Tibial nerve (tissue), 4 donors: ENCODE data around the gene SELPLG.

Source experiments
- EP300 ChIP-seq, 2 donors: sonication (generic); formaldehyde crosslinking; IDR thresholded peaks; one replicate each; pipeline ENCODE4 v1.6.1; 2017; ENCODE audit warnings: antibody characterized with exemption in 2 of 2, mild to moderate bottlenecking in 1 of 2
- TF ChIP-seq, protein P1 (sequence below), 5 experiments: fragments of 200-600 bp in 3 of 5; fragments of 450-650 bp in 2 of 5; sonication (generic) in 3 of 5; IDR thresholded peaks; one replicate each; pipeline ENCODE4 v1.5.1; 2016 to 2019; ENCODE audit warnings: antibody characterized with exemption in 5 of 5, mild to moderate bottlenecking in 3 of 5, moderate library complexity in 2 of 5

DNA sequence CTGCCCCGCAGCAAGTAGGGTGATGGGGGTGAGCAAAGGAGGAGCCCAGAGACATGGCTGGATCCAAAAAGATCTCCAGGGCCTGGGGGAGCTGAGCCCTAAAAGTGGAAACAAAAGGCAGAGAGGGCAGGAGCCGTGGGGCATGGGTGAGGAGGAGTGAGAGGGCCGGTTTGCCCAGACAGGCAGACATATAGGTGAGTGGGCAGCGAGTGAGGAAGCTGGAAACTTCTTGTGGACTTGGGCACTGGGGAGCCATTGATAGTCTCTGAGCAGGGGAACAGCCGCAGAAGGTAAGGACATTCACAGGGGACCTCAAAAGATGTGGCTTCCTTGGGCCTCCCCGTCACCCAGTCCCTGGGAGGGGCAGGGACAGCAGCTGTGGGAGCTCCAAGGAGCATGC, 19.1 kb downstream of the SELPLG start:
- TF ChIP-seq EP300 (IDR thresholded peaks at IDR 0.05), result no peak
- TF ChIP-seq, protein P1, sequence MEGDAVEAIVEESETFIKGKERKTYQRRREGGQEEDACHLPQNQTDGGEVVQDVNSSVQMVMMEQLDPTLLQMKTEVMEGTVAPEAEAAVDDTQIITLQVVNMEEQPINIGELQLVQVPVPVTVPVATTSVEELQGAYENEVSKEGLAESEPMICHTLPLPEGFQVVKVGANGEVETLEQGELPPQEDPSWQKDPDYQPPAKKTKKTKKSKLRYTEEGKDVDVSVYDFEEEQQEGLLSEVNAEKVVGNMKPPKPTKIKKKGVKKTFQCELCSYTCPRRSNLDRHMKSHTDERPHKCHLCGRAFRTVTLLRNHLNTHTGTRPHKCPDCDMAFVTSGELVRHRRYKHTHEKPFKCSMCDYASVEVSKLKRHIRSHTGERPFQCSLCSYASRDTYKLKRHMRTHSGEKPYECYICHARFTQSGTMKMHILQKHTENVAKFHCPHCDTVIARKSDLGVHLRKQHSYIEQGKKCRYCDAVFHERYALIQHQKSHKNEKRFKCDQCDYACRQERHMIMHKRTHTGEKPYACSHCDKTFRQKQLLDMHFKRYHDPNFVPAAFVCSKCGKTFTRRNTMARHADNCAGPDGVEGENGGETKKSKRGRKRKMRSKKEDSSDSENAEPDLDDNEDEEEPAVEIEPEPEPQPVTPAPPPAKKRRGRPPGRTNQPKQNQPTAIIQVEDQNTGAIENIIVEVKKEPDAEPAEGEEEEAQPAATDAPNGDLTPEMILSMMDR (IDR thresholded peaks at IDR 0.05), result no peak
